Measurements from ENCODE around the gene SSR1.
"Not testable (repeated sequence)": the region's sequence is repeated elsewhere in the genome, so short reads cannot be mapped to it uniquely, and the experiment has no call there.

The SSR1 gene

DNA sequence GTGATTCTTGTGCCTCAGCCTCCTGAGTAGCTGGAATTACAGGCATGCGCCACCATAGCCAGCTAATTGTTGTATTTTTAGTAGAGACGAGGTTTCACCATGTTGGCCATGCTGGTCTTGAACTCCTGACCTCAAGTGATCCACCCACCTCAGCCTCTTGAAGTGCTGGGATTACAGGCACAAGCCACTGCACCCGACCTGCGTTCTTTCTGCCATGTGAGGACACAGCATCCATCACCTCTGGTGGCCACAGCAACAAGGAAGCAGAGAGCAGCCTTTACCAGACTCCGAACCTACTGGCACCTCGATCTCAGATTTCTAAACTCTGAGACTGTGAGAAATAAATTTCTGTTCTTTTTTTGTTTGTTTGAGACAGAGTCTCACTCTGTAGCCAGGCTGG lies 8.9 kb upstream of the SSR1 start:
- not testable (repeated sequence) for H3K4me3 ChIP-seq (ENCODE audit: low read depth, low read length); DNase-seq (ENCODE audit: low read depth)

DNA sequence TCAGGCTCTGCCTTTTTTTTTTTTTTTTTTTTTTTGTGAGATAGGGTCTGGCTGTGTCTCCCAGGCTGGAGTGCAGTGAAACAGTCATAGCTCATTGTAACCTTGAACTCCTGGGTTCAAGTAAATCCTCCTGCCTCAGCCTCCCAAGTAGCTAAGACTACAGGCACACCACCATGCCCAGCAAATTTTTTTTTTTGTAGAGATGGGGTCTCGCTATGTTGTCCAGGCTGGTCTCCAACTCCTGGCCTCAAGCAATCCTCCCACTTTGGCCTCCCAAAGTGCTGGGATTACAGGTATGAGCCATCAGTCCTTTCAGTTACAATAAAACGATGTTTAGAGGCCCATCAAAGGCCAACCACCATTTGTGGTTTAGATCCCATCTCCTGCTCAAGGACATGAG lies 6.4 kb upstream of the SSR1 start:
- not testable (repeated sequence) for H3K4me3 ChIP-seq (ENCODE audit: low read depth, low read length); DNase-seq (ENCODE audit: low read depth)

DNA sequence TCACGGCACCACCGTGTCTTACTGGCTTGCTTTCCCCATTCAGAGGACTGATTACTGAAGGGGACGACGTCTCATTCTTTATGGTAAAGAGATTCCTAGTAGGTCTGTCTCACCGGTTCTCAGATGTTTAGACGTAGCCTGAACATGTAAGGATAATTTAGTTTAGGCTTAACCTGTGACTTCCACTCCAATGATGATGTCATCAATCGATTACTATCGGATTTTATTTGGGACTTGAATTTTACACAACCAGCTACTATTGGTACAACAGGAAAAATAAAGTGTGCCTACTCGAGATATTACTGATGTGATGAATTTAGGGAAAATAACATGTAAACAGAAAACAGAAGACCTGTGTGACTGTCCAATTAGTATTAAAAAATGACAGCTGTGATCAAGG lies 4.5 kb upstream of the SSR1 start:
- no peak overlapping the region for H3K4me3 ChIP-seq (ENCODE audit: low read depth, low read length)
- no peak for DNase-seq (ENCODE audit: low read depth)

DNA sequence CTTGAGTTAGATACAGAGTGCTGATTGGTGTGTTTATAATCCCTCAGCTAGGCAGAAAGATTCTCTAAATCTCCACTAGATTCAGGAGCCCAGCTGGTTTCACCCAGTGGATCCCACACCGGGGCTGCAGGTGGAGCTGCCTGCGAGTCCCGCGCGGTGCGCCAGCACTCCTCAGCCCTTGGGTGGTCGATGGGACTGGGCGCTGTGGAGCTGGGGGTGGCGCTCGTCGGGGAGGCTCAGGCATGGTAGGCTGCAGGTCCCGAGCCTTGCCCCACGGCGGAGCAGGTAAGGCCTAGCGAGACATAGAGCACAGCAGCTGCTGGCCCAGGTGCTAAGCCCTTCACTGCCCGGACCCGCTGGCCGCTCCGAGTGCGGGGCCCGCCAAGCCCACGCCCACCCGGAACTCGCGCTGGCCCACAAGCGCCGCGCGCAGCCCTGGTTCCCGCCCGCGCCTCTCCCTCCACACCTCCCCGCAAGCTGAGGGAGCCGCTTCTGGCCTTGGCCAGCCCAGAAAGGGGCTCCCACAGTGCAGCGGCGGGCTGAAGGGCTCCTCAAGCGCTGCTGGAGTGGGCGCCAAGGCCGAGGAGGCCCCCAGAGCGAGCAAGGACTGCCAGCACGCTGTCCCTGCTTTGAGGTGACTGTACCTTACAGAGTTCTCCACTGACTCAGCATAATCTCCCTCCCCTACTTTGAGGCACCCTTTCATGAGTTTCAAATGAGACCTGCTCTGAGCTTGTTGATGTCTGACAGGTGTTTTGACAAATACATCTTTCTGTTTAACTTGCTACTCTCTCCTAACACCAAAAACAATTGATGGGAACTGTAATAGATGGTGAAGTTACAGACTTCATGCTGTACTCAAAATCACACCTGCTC lies 3.9 kb upstream of the SSR1 start:
- no peak overlapping the region for H3K4me3 ChIP-seq (ENCODE audit: low read depth, low read length)
- no peak for DNase-seq (ENCODE audit: low read depth)

DNA sequence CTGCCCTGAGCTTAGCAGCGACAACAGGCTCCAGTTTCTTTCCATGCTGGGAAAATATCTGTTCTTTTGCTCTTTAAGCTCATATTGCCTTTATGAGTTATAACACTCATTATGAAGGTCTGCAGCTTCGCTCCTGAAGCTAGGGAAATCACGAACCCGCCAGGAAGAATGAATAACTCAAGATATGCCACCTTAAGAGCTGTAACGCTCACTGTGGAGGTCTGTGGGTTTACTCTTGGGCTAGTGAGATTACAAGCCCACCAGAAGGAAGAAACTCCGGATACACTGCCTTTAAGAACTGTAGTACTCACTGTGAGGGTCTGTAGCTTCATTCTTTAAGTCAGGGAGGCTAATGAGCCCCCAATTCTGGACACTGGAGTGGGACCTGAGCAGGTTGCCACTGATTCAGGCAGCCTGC lies 3.0 kb upstream of the SSR1 start:
- no peak overlapping the region for H3K4me3 ChIP-seq (ENCODE audit: low read depth, low read length)
- no peak for DNase-seq (ENCODE audit: low read depth)

DNA sequence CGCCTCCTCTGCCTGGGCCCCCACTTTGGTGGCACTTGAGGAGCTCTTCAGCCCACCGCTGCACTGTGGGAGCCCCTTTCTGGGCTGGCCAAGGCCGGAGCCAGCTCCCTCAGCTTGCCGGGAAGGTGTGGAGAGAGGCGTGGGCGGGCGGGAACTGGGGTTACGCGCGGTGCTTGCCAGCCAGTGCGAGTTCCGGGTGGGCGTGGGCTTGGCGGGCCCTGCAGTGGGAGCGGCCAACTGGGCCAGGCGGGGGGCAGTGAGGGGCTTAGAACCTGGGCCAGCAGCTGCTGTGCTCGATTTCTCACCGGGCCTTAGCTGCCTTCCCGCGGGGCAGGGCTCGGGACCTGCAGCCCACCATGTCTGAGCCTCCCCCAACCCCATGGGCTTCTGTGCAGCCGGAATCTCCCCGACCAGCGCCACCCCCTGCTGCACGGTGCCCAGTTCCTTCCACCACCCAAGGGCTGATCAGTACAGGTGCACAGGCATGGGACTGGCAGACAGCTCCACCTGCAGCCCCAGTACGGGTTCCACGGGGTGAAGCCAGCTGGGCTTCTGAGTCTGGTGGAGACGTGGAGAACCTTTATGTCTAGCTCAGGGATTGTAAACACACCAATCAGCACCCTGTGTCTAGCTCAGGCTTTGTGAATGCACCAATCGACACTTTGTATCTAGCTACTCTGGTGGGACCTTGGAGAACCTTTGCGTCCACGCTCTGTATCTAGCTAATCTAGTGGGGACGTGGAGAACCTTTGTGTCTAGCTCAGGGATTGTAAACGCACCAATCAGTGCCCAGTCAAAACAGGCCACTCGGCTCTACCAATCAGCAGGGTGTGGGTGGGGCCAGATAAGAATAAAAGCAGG lies 2.3 kb upstream of the SSR1 start:
- DNase-seq (ENCODE audit: low read depth); H3K4me3 ChIP-seq (ENCODE audit: low read depth, low read length): not testable (repeated sequence)

DNA sequence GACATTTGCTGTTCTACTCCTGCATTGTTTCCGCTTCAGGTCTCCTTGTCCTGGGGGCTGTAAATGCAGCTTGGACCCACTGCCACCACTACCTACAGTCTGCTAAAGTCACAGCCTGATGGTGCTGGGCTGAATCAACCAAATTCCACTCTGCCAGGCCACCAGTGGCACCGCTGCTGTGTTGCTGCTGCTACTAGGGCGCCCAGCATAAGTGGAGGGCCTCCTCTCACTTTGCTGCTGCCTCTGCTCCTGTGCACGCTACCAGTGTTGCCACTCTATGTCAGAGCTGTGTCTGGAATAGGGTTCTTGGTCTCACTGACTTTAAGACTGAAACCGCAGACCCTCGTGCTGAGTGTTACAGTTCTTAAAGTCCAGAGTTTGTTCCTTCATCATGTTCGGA lies 1.4 kb upstream of the SSR1 start:
- H3K4me3 ChIP-seq (ENCODE audit: low read depth, low read length) = no peak overlapping the region
- no peak for DNase-seq (ENCODE audit: low read depth)

DNA sequence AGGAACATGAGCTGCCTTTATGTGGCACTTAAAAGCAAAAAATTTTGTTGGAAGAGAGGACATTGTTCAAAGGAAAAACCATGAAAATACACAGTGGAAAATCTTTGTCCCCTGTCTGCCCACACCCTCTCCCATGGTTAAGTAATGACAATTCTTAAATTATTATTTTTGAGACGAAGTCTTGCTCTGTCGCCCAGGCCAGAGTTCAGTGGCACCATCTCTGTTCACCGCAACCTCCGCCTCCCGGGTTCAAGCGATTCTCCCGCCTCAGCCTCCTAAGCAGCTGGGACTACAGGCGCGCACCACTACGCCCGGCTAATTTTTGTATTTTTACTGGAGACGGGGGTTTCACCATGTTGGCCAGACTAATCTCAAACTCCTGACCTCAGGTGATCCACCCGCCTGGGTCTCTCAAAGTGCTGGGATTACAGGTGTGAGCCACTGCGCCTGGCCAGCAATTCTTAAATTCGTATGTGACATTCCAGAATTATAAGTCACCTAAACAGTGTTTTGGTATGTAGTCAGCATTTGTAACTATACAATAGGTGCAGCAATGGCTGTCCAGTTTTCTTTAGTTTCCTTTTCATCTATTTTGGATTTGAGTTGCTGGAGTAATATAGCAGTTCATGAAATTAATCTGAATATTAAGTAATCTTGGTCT lies 636 bp upstream of the SSR1 start:
- H3K4me3 ChIP-seq (ENCODE audit: low read depth, low read length) = peak overlapping the region; percentile 94
- DNase-seq (ENCODE audit: low read depth) = no peak

DNA sequence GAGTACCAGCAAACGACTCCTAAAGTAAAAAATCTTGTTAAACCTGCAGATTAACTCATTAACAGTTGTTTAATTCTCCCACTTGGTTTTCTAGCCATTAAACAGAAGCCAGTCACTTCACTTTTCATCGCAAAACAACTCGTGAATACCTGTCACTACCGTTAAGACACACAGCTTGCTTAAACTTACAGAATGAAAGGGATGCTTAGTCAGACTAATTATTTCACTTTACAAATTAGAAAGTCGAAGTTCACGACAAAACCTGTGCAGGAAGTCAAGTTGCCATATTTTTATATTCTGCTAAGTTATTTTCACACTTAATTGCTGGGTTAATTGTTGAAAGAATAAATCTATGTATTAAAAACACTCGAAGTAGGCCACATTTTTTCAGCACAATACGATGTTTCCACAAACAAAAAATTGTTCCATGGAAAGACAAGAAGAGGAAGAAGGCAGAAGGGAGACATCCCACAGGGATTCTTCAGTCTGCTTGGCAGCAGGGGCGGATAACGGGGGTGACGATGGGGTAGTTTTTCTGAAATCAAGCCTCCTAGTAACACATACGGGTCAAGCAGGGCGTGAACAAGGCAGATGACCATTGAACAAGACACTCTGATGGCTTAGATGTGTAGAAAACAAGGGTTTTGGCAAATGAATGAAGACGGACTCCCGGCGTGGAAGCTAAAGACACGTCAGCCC lies 933 bp downstream of the SSR1 start:
- peak overlapping the region; percentile 94 for H3K4me3 ChIP-seq (ENCODE audit: low read depth, low read length)
- no peak for DNase-seq (ENCODE audit: low read depth)

DNA sequence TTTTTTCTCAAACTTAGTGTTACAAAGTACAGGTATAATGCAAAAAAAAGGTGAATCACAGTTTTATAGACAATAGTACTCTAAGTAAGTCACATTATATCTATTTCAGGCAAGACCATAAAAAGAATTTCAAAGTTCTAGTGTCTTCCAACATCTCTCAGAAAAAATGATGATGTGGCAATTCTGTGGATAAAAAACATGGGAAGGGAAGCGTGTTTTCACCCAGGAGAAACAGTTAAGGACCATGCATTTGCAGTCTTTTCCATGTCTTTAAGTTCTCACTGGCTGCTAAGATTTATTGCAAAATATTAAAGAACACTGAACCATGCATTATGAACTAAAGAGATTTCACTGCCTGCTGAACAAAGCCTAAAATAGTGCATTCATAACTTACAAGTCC lies 1.8 kb downstream of the SSR1 start:
- peak overlapping the region; percentile 94 for H3K4me3 ChIP-seq (ENCODE audit: low read depth, low read length)

DNA sequence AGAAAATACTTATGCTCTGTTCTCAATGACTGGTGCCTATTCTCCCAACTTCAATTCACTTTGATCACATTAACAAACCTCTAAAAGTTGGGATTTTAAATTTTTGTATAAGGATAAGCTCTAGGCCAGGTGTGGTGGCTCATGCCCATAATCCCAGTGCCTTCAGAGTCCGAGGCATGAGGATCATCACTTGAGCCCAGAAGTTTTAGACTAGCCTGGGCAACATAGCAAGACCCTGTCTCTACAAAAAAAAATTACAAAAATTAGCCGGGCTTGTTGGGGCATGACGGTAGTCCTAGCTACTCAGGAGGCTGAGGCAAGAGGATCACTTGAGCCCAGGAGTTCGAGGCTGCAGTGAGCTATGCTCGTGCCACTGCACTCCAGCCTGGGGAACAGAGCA lies 3.9 kb downstream of the SSR1 start:
- DNase-seq (ENCODE audit: low read depth) = no peak
- H3K4me3 ChIP-seq (ENCODE audit: low read depth, low read length) = no peak overlapping the region

More for the DNA sequence above, 1.8 kb downstream of the SSR1 start:
- DNase-seq (ENCODE audit: low read depth) = no peak

DNA sequence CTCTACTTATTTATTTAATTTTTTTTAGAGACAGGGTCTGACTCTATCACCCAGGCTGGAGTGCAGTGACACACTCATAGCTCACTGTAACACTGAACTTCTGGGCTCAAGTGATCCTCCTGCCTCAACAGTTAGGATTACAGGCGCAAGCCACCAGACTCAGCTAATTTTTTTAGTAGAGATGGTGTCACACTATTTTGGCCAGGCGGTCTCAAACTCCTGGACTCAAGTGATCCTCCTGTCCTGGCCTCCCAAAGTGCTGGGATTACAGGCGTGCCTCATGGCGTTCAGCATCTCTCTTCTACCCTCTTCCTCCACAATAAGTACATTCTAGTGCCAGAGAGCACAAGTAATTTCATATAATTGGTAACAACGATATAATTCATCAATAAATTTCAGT lies 5.5 kb downstream of the SSR1 start:
- H3K4me3 ChIP-seq (ENCODE audit: low read depth, low read length) = no peak overlapping the region
- no peak for DNase-seq (ENCODE audit: low read depth)

DNA sequence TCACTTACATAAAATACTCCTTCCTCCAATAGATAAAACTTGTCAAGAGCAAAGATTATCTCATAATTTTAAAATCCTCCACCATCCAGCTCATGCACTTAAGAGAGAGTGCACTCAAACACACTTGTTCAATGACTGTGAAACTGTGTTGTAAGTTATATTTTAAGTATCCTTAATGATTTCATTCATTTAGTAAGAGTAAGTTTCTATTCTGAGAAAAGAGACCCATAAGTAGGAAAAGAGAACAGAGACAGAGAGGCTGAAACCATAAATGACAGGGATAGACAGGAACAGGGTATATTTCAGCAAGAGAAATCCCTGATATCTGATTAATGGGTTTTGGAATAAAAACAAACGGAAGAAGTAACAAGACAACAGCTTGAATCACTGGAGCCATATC lies 8.2 kb downstream of the SSR1 start:
- no peak for DNase-seq (ENCODE audit: low read depth)
- no peak overlapping the region for H3K4me3 ChIP-seq (ENCODE audit: low read depth, low read length)

DNA sequence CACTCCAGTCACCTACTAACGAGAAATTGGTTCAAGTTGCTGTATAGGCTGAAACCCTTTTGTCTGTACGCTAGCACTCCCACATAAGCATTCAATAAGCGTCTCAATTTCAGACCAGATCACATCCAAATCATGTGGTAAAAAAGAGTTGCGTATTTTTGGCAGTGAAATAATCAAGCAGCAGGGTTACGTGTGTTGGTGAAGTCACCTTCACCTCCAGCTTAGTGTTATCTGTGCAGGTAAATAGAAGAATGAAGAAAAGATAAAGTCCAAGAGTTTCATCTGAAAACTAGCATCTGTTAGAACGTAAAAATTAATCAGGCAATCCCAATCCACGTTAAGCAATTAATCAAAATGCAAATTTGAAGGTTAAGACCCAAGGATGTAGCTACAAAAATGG lies 11.3 kb downstream of the SSR1 start:
- H3K4me3 ChIP-seq (ENCODE audit: low read depth, low read length) = no peak overlapping the region
- no peak for DNase-seq (ENCODE audit: low read depth)

DNA sequence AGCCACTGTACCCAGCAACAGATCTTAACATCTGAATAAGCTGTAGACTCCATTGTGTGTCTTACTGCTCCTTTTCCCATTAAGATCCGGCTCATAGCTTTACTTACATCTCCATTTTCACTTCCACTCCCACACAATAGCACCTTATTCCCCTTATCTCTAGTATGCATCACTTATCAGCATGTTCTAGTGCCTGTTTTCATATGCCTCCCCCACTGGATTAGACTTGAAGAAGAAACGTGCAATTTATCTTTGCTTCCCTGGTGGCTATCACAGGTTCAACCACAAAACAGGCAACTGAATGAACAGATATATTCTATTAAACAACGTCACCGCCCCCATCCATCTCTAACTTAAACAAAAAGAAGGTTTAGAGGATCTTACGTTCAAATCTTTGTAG lies 12.1 kb downstream of the SSR1 start:
- DNase-seq (ENCODE audit: low read depth) = no peak
- H3K4me3 ChIP-seq (ENCODE audit: low read depth, low read length) = no peak overlapping the region

DNA sequence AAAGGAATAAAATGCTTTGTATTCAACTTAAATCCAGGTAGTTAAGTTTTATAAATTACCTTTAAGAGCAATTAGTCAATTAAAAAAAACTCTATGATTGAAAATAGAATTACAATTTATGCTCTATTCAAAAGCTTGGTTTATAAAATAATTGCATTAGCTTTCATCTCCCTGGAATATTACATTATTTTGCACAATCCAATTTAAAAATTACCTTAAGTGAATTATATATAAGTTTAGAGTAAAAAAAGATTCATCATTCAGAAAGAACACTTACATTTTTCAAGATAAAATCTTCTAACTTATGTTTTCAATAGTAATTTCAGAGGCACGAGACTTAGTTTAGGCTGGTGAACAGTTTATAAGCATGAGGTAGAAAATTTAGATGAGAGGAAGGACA lies 14.9 kb downstream of the SSR1 start:
- DNase-seq (ENCODE audit: low read depth) = no peak
- H3K4me3 ChIP-seq (ENCODE audit: low read depth, low read length) = no peak overlapping the region

DNA sequence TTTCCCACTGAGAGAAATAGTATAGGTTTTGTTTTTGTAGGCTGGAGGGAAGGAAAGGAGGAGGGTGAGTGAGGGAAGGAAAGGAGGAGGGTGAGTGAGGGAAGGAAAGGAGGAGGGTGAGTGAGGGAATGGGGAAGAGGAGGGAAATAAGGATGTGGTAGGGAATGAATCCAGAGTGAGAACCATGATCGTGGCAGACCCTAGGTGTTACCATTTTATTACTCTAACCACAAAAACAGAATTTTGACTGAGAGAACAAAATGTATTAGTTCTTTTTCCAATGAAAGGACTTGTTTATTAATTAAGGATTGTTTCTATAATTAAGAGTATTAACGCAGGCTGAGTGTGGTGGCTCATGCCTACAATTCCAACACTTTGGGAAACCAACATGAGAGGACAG lies 16.4 kb downstream of the SSR1 start:
- no peak overlapping the region for H3K4me3 ChIP-seq (ENCODE audit: low read depth, low read length)
- DNase-seq (ENCODE audit: low read depth) = no peak

DNA sequence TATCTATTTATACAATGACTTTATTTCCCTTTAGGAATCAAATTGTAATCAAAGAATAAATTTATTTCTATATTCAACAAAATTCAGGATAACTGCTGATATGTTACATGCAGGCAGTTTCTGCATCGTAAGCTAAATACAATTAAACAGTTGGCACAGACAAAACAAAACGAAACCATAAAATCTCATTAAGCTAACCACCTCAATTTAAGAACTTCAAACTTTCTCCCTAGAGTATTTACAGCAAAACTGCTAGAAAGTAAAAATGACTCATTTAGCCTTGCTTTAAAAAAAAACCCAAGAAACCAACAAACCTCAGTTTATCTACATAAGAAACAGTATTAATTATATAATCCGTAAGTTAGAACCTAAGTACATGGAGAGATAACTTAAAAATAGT lies 17.1 kb downstream of the SSR1 start:
- no peak for DNase-seq (ENCODE audit: low read depth)
- no peak overlapping the region for H3K4me3 ChIP-seq (ENCODE audit: low read depth, low read length)

DNA sequence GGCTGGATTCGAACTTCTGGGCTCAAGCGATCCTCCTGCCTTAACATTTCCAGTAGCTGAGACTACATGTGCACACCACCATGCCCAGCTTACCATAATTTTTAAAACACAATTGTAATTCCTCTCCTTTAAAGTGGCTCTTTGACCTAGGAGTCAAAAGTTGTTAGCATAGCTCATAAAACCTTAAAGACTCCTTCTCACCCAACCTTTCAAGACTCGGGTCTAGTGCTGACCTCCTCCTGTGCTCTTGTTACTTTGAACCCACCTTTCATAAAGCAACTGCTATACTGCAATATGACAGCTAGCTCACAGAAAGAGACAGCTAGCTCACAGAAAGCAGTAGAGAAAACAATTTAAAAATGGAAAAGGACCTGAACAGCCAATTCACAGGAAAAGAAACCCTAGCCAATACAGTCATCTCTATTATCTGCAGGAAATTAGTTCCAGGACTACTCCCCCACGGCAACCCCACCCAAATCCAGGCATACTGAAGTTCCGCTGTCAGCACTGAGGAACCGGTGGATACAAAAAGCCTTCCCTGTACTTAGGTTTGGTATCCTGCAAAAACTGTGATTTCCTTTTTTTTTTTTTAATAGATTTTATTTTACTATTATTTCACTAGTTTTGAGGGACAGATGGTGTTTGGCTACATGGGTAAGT lies 20.3 kb downstream of the SSR1 start:
- no peak overlapping the region for H3K4me3 ChIP-seq (ENCODE audit: low read depth, low read length)
- DNase-seq (ENCODE audit: low read depth) = no peak
